HepG2 (cell line): ENCODE measurements around the gene S100A4. TPM values are rescaled to one million over a fixed set of nuclear protein-coding genes. Genes with fewer than 3 reads are reported as not detected.
A peak's percentile ranks its signal among the peaks of the same experiment; 100 is the strongest.

Source experiments
- ATAC-seq: fragments of 200-7000 bp; cut with Tn5 transposase; 3 replicates; pipeline ENCODE4 v1.9.1; 2020; ENCODE audit warnings: mild to moderate bottlenecking, moderate library complexity
- BruUV-seq: library from RNA; stranded (reverse); fragments of 400-500 nt; replicated peaks from 2 replicates; lab custom pipeline; 2021; lab: Mats Ljungman, UMichigan
- CTCF ChIA-PET: fragments of 300-600 bp; formaldehyde crosslinking; extraction: SDS; loops from one replicate; lab custom pipeline; 2021; ENCODE audit warnings: low total read pairs, inconsistent platforms, low intra/inter-chr PET ratio; lab: Yijun Ruan, JAX
- POLR2A ChIA-PET: fragments of 350-600 bp; sonication (Branson Sonifier 250); formaldehyde crosslinking; loops from one replicate; lab custom pipeline; 2020; ENCODE audit warnings: antibody characterized with exemption, inconsistent platforms; lab: Yijun Ruan, JAX
- DNase-seq: peaks from one replicate; pipeline ENCODE4 v3.0.0-alpha.2; 2015; ENCODE audit warnings: low spot score
- FAIRE-seq: peaks from 3 replicates; lab custom pipeline; 2011; peaks lifted over from hg19 to GRCh38; lab: Jason Lieb, UNC
- H2AFZ ChIP-seq: one replicate; pipeline ENCODE4 v1.6.1; 2011; ENCODE audit warnings: low read length, inconsistent platforms
- H3K27ac ChIP-seq: fragments of 300-600 bp; 3 replicates; pipeline ENCODE4 v1.8.0; 2011; ENCODE audit warnings: mixed run types, mild to moderate bottlenecking, mixed read lengths, low read length, inconsistent platforms; ENCODE audit not compliant: insufficient read depth; ENCODE audit errors: extremely low read length
- H3K27me3 ChIP-seq, 2 experiments: fragments of 200-600 bp in 1 of 2; 2 replicates in 1 of 2; 3 replicates in 1 of 2; pipeline versions ENCODE4 v1.6.0 to v1.8.0; 2011; ENCODE audit warnings: low read length in 2 of 2, mild to moderate bottlenecking in 2 of 2, moderate library complexity in 2 of 2, inconsistent platforms in 1 of 2; ENCODE audit not compliant: insufficient read depth in 2 of 2, control insufficient read depth in 1 of 2
- H3K36me3 ChIP-seq, 2 experiments: fragments of 200-600 bp in 1 of 2; replicated peaks in 1 of 2; 2 replicates in 1 of 2; 3 replicates in 1 of 2; pipeline versions ENCODE4 v1.5.1 to v1.8.0; 2011; ENCODE audit warnings: low read length in 2 of 2, inconsistent platforms in 1 of 2; ENCODE audit not compliant: insufficient read depth in 2 of 2, control insufficient read depth in 1 of 2
- H3K4me1 ChIP-seq: 2 replicates; pipeline ENCODE4 v1.5.1; 2012; ENCODE audit warnings: low read length, inconsistent platforms; ENCODE audit not compliant: insufficient read depth
- H3K4me2 ChIP-seq: 2 replicates; pipeline ENCODE4 v1.6.0; 2011; ENCODE audit warnings: low read depth, low read length, inconsistent platforms
- H3K4me3 ChIP-seq, 3 experiments: fragments of 200-600 bp in 1 of 3; sonication (generic), shearing (Covaris generic) in 1 of 3; replicated peaks in 1 of 3; 2 replicates each; pipeline ENCODE4 v1.5.1; 2011 to 2016; ENCODE audit warnings: low read length in 3 of 3, inconsistent platforms in 2 of 3, low read depth in 2 of 3, mild to moderate bottlenecking in 2 of 3, control low read depth in 1 of 3, mixed read lengths in 1 of 3; ENCODE audit not compliant: insufficient read depth in 1 of 3
- H3K79me2 ChIP-seq: one replicate; pipeline ENCODE4 v1.6.1; 2011; ENCODE audit warnings: low read length, inconsistent platforms; ENCODE audit not compliant: insufficient read depth
- H3K9ac ChIP-seq: 2 replicates; pipeline ENCODE4 v1.6.0; 2011; ENCODE audit warnings: mild to moderate bottlenecking, low read depth, low read length, inconsistent platforms; ENCODE audit not compliant: insufficient read depth
- H3K9me3 ChIP-seq: 2 replicates; pipeline ENCODE4 v1.5.1; 2012; ENCODE audit warnings: mild to moderate bottlenecking, low read length
- H4K20me1 ChIP-seq: 2 replicates; pipeline ENCODE4 v1.6.0; 2011; ENCODE audit warnings: inconsistent platforms, mild to moderate bottlenecking, low read length, moderate library complexity; ENCODE audit not compliant: insufficient read depth
- EP300 ChIP-seq, 3 experiments: sonication (generic) in 1 of 3; formaldehyde crosslinking in 1 of 3; IDR thresholded peaks; 2 replicates each; pipeline versions ENCODE4 v1.5.1 to v1.6.1; 2011 to 2020; ENCODE audit warnings: low read depth in 2 of 3, low read length in 2 of 3, borderline replicate concordance in 1 of 3, improper control_type of control experiment in 1 of 3, mild to moderate bottlenecking in 1 of 3, missing genetic modification reagents in 1 of 3, moderate library complexity in 1 of 3
- FOXK1 ChIP-seq: sonication (generic); formaldehyde crosslinking; IDR thresholded peaks from 2 replicates; pipeline ENCODE4 v1.4.0; 2020; ENCODE audit warnings: low read depth, missing genetic modification reagents, borderline replicate concordance
- KDM2A ChIP-seq: sonication (generic); formaldehyde crosslinking; IDR thresholded peaks from 2 replicates; pipeline ENCODE4 v1.4.0; 2020; ENCODE audit warnings: low read depth, missing genetic modification reagents, borderline replicate concordance
- MEIS1 ChIP-seq: sonication (generic); formaldehyde crosslinking; IDR thresholded peaks from 2 replicates; pipeline ENCODE4 v1.9.0; 2021; ENCODE audit warnings: mild to moderate bottlenecking, missing genetic modification reagents, moderate library complexity, borderline replicate concordance
- NFKB2 ChIP-seq: sonication (generic); formaldehyde crosslinking; IDR thresholded peaks from 2 replicates; pipeline ENCODE4 v1.4.0; 2020; ENCODE audit warnings: missing genetic modification reagents, borderline replicate concordance
- NR1H2 ChIP-seq: sonication (generic); formaldehyde crosslinking; IDR thresholded peaks from 2 replicates; pipeline ENCODE4 v1.8.1; 2022; ENCODE audit warnings: low read depth, missing genetic modification reagents, borderline replicate concordance
- ONECUT2 ChIP-seq: sonication (generic); formaldehyde crosslinking; IDR thresholded peaks from 2 replicates; pipeline ENCODE4 v1.4.0; 2020; ENCODE audit warnings: missing genetic modification reagents
- PHF20 ChIP-seq: sonication (generic); formaldehyde crosslinking; IDR thresholded peaks from 2 replicates; pipeline ENCODE4 v1.5.0; 2020; ENCODE audit warnings: mild to moderate bottlenecking, missing genetic modification reagents
- RAD21 ChIP-seq: fragments of 450-650 bp; formaldehyde crosslinking; IDR thresholded peaks from 2 replicates; pipeline ENCODE4 v1.5.0; 2020; ENCODE audit warnings: mild to moderate bottlenecking
- RBM39 ChIP-seq: fragments of 200-400 bp; formaldehyde crosslinking; IDR thresholded peaks from one replicate; pipeline ENCODE4 v1.6.1; 2018; ENCODE audit warnings: antibody characterized with exemption, mild to moderate bottlenecking, low read depth, low read length; ENCODE audit not compliant: poor library complexity, severe bottlenecking
- TRIM24 ChIP-seq: sonication (generic); formaldehyde crosslinking; IDR thresholded peaks from 2 replicates; pipeline ENCODE4 v1.8.0; 2022; ENCODE audit warnings: mild to moderate bottlenecking, missing genetic modification reagents
- ZFP1 ChIP-seq: IDR thresholded peaks from 2 replicates; pipeline ENCODE4 v1.6.1; 2016
- ZNF337 ChIP-seq: sonication (generic); formaldehyde crosslinking; IDR thresholded peaks from 2 replicates; pipeline ENCODE4 v1.5.1; 2020; ENCODE audit warnings: missing genetic modification reagents, low read depth, mild to moderate bottlenecking, borderline replicate concordance
- ZNF33B ChIP-seq: sonication (generic); formaldehyde crosslinking; IDR thresholded peaks from 2 replicates; pipeline ENCODE4 v1.5.1; 2020; ENCODE audit warnings: mild to moderate bottlenecking, missing genetic modification reagents
- ZNF564 ChIP-seq: sonication (generic); formaldehyde crosslinking; IDR thresholded peaks from 2 replicates; pipeline ENCODE4 v1.8.1; 2023; ENCODE audit warnings: mild to moderate bottlenecking, missing genetic modification reagents
- ZNF737 ChIP-seq: sonication (generic); formaldehyde crosslinking; IDR thresholded peaks from 2 replicates; pipeline ENCODE4 v1.5.0; 2020; ENCODE audit warnings: missing genetic modification reagents, mild to moderate bottlenecking, borderline replicate concordance
- WGBS: methylation state at CpG from one replicate; pipeline ENCODE4 v1.1.6; 2017; ENCODE audit warnings: low lambda C conversion rate; 5-methylcytosine and 5-hydroxymethylcytosine counted together
- in situ Hi-C: cut with HindIII; loops from 2 replicates; pipeline ENCODE4 v1.10.0; 2017; ENCODE audit warnings: low pct_unique_long_range_greater_than_20kb; ENCODE audit not compliant: extremely low pct_ligation_motif_present
- intact Hi-C: fragments of 100-400 bp; cut with micrococcal nuclease; formaldehyde crosslinking; loops from one replicate; pipeline ENCODE4 v1.10.0; 2022; ENCODE audit not compliant: unreplicated experiment
- polyA plus RNA-seq, 8 experiments: library from polyadenylated mRNA; depleted of rRNA in 3 of 8; stranded (reverse) in 7 of 8; unstranded in 1 of 8; fragments of >200 nt; fragmentation: Illumina TruSeq in 4 of 8; extraction: Trizol in 4 of 8; gene quantifications; 2 replicates each; pipeline versions ENCODE4 v1.2.1 to v1.2.3, GENCODE V29; 2011 to 2016; ENCODE audit warnings: low read depth in 4 of 8, missing spikeins in 1 of 8, mixed read lengths in 1 of 8; ENCODE audit not compliant: insufficient read depth in 1 of 8
- total RNA-seq, 5 experiments: library from RNA; depleted of rRNA; stranded (reverse); fragments of >200 nt; fragmentation: Illumina TruSeq; extraction: Trizol; gene quantifications; 2 replicates each; pipeline ENCODE4 v1.2.3, GENCODE V29; 2016; ENCODE audit warnings: low read depth in 1 of 5
- TF ChIP-seq, protein P1 (sequence below): sonication (generic); formaldehyde crosslinking; IDR thresholded peaks from 2 replicates; pipeline ENCODE4 v1.4.0; 2020; ENCODE audit warnings: missing genetic modification reagents
- TF ChIP-seq, protein P2 (sequence below): sonication (generic); formaldehyde crosslinking; IDR thresholded peaks from 2 replicates; pipeline ENCODE4 v1.4.0; 2020; ENCODE audit warnings: mild to moderate bottlenecking, missing genetic modification reagents
- TF ChIP-seq, protein P3 (sequence below): sonication (generic); formaldehyde crosslinking; IDR thresholded peaks from 2 replicates; pipeline ENCODE4 v1.5.0; 2020; ENCODE audit warnings: mild to moderate bottlenecking, missing genetic modification reagents

S100A4 gene
- total and polyA plus RNA-seq, 2 of the 13 experiments (the other 11 are each of a cell fraction or from before 2014, with no cell fraction given): 12.9 to 20.2 TPM

DNA sequence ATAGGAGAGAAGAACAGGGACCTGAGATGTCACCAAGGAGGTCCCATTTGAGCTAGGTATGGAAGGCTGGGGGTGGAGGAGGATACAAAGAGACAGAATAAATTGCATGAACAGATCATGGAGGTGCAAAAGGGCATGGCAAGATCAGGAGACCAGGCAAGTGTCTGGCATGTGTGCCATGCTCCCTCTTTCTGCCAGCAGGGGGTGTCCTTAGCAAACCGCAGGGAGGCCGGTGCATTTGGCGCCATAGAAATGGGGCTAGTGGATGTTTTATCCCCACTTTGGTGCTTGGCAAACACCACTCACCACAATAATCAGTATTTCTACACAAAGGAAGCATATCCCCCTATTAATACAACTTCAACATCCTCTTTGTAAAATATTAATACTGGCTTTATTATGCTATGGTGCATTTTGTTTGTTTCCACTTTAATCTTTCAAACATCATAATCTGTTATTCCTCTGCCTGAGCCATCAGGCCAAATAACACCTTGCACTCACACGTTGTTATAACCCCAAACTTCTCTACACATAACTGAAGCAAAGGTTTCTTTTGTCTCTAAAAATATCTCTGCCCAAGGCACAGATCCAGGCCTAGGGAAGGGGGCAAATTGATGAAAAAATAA lies 35.8 kb downstream of the S100A4 start:
- ChIA-PET CTCF (interaction anchor here (0.6 to 4.2 kb wide), 5 partner anchors 23 to 158 kb away, joined by 3 to 63 read pairs (median 6); partner anchors contain the start of genes S100A1 and S100A13), POLR2A (no interaction called here)
- H4K20me1 ChIP-seq: no peaks in the 10 kb centered on the region
- no peaks in the 10 kb centered on the region; a peak in 2 of 5 replicates for H3K27me3 ChIP-seq
- peaks cover 36% of the 10 kb centered on the region for H3K4me1 ChIP-seq
- no peaks in the 10 kb centered on the region for H3K79me2 ChIP-seq
- no peaks in the 10 kb centered on the region for H3K9me3 ChIP-seq
- no peak overlapping the region for H3K4me2 ChIP-seq
- intact Hi-C loops (loop anchor here (5.0 to 10.0 kb wide), 2 partner anchors 117 to 235 kb away; partner anchors contain the start of genes S100A1 and S100A13), in situ Hi-C loops (loop anchor here (5.0 to 10.0 kb wide), 4 partner anchors 57 to 265 kb away; partner anchors contain the start of genes S100A1, S100A13, S100A2 and SLC27A3)
- 23% methylated on average over 4 of the region's 4 CpGs for WGBS
- DNase-seq: peak; percentile 37
- no peak overlapping the region for H3K9ac ChIP-seq
- H3K4me3 ChIP-seq: no peak overlapping the region
- FAIRE-seq: no peak
- no TSS peak for BruUV-seq
- ATAC-seq: peak; percentile 55
- H3K27ac ChIP-seq: no peak overlapping the region
- no peak overlapping the region for H2AFZ ChIP-seq
- H3K36me3 ChIP-seq: no peaks in the 10 kb centered on the region
- TF ChIP-seq ZNF737 (no peak), ONECUT2 (no peak), RAD21 (CRISPR knock-in tag) (peak; percentile 52; the same call in 1 of the 2 replicates), EP300 (IDR thresholded peaks at IDR 0.05; ENCODE audit: low read depth in 2 of 2, low read length in 2 of 2) (no peak), EP300 (CRISPR knock-in tag; IDR thresholded peaks at IDR 0.05; ENCODE audit: borderline replicate concordance) (no peak), TRIM24 (CRISPR knock-in tag) (no peak), RBM39 (no peak), ZNF337 (CRISPR knock-in tag) (no peak), KDM2A (CRISPR knock-in tag) (no peak), ZFP1 (CRISPR knock-in tag) (no peak), MEIS1 (CRISPR knock-in tag) (no peak), NFKB2 (CRISPR knock-in tag) (no peak), FOXK1 (CRISPR knock-in tag) (no peak), ZNF33B (no peak), ZNF564 (no peak), PHF20 (CRISPR knock-in tag) (no peak), NR1H2 (CRISPR knock-in tag) (no peak)
- TF ChIP-seq, protein P1, sequence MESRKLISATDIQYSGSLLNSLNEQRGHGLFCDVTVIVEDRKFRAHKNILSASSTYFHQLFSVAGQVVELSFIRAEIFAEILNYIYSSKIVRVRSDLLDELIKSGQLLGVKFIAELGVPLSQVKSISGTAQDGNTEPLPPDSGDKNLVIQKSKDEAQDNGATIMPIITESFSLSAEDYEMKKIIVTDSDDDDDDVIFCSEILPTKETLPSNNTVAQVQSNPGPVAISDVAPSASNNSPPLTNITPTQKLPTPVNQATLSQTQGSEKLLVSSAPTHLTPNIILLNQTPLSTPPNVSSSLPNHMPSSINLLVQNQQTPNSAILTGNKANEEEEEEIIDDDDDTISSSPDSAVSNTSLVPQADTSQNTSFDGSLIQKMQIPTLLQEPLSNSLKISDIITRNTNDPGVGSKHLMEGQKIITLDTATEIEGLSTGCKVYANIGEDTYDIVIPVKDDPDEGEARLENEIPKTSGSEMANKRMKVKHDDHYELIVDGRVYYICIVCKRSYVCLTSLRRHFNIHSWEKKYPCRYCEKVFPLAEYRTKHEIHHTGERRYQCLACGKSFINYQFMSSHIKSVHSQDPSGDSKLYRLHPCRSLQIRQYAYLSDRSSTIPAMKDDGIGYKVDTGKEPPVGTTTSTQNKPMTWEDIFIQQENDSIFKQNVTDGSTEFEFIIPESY (CRISPR knock-in tag): peak; percentile 91
- TF ChIP-seq, protein P2, sequence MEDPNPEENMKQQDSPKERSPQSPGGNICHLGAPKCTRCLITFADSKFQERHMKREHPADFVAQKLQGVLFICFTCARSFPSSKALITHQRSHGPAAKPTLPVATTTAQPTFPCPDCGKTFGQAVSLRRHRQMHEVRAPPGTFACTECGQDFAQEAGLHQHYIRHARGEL (CRISPR knock-in tag): no peak
- TF ChIP-seq, protein P3, sequence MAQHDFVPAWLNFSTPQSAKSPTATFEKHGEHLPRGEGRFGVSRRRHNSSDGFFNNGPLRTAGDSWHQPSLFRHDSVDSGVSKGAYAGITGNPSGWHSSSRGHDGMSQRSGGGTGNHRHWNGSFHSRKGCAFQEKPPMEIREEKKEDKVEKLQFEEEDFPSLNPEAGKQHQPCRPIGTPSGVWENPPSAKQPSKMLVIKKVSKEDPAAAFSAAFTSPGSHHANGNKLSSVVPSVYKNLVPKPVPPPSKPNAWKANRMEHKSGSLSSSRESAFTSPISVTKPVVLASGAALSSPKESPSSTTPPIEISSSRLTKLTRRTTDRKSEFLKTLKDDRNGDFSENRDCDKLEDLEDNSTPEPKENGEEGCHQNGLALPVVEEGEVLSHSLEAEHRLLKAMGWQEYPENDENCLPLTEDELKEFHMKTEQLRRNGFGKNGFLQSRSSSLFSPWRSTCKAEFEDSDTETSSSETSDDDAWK: no peak
